IPS-15b (cell line): Measurements from ENCODE around the gene WDR3.
"Not testable (repeated sequence)": the region's sequence is repeated elsewhere in the genome, so short reads cannot be mapped to it uniquely, and the experiment has no call there.

Experiments used
- H3K27me3 ChIP-seq: one replicate; pipeline ENCODE4 v1.6.1; 2013; ENCODE audit warnings: low read length; ENCODE audit not compliant: control insufficient read depth, insufficient read depth
- H3K36me3 ChIP-seq: one replicate; pipeline ENCODE4 v1.6.1; 2013; ENCODE audit warnings: low read length; ENCODE audit not compliant: control insufficient read depth, insufficient read depth
- H3K4me1 ChIP-seq: one replicate; pipeline ENCODE4 v1.6.1; 2013; ENCODE audit warnings: mild to moderate bottlenecking, low read length; ENCODE audit not compliant: control insufficient read depth, insufficient read depth
- H3K4me3 ChIP-seq: one replicate; pipeline ENCODE4 v1.5.1; 2013; ENCODE audit warnings: low read depth, low read length
- H3K9ac ChIP-seq: one replicate; pipeline ENCODE4 v1.6.1; 2013; ENCODE audit warnings: low read depth, mild to moderate bottlenecking, low read length
- H3K9me3 ChIP-seq: one replicate; pipeline ENCODE4 v1.6.1; 2013; ENCODE audit warnings: mild to moderate bottlenecking, low read length; ENCODE audit not compliant: control insufficient read depth, insufficient read depth

Gene WDR3

GRCh38 chr1:117905019-117905418, 24.5 kb upstream of the WDR3 start:
- Histone ChIP-seq H3K36me3 (no peaks in the 10 kb centered on the region), H3K9ac (no peak overlapping the region), H3K4me1 (no peaks in the 10 kb centered on the region), H3K9me3 (no peaks in the 10 kb centered on the region), H3K27me3 (no peaks in the 10 kb centered on the region), H3K4me3 (no peak overlapping the region)

GRCh38 chr1:117911051-117911450, 18.5 kb upstream of the WDR3 start:
- no peak overlapping the region for H3K4me3 ChIP-seq
- H3K4me1 ChIP-seq = no peaks in the 10 kb centered on the region
- H3K36me3 ChIP-seq = peaks cover 7% of the 10 kb centered on the region
- H3K9ac ChIP-seq = no peak overlapping the region
- no peaks in the 10 kb centered on the region for H3K27me3 ChIP-seq
- H3K9me3 ChIP-seq = no peaks in the 10 kb centered on the region

GRCh38 chr1:117919376-117919775, 10.2 kb upstream of the WDR3 start:
- peaks cover 5% of the 10 kb centered on the region for H3K36me3 ChIP-seq

GRCh38 chr1:117921991-117922390, 7.5 kb upstream of the WDR3 start:
- no peaks in the 10 kb centered on the region for H3K27me3 ChIP-seq
- H3K36me3 ChIP-seq = no peaks in the 10 kb centered on the region
- no peak overlapping the region for H3K9ac ChIP-seq
- H3K9me3 ChIP-seq = no peaks in the 10 kb centered on the region
- H3K4me1 ChIP-seq = peaks cover 2% of the 10 kb centered on the region
- H3K4me3 ChIP-seq = no peak overlapping the region

More at GRCh38 chr1:117919376-117919775, 10.2 kb upstream of the WDR3 start:
- Histone ChIP-seq H3K4me1 (no peaks in the 10 kb centered on the region), H3K4me3 (no peak overlapping the region), H3K9me3 (no peaks in the 10 kb centered on the region), H3K9ac (no peak overlapping the region), H3K27me3 (no peaks in the 10 kb centered on the region)

GRCh38 chr1:117922717-117923116, 6.8 kb upstream of the WDR3 start:
- not testable (repeated sequence) for H3K36me3 ChIP-seq, H3K9me3 ChIP-seq, H3K9ac ChIP-seq, H3K27me3 ChIP-seq, H3K4me1 ChIP-seq, H3K4me3 ChIP-seq

- Histone ChIP-seq H3K4me3 (no peak overlapping the region), H3K9ac (no peak overlapping the region), H3K9me3 (no peaks in the 10 kb centered on the region), H3K36me3 (no peaks in the 10 kb centered on the region), H3K4me1 (peaks cover 3% of the 10 kb centered on the region), H3K27me3 (no peaks in the 10 kb centered on the region)
Measured at GRCh38 chr1:117925981-117926380, 3.6 kb upstream of the WDR3 start.

- Histone ChIP-seq H3K9me3 (no peaks in the 10 kb centered on the region), H3K27me3 (no peaks in the 10 kb centered on the region), H3K4me3 (peak overlapping the region; percentile 99), H3K4me1 (peaks cover 5% of the 10 kb centered on the region), H3K9ac (peak overlapping the region; percentile 56), H3K36me3 (no peaks in the 10 kb centered on the region)
Measured at GRCh38 chr1:117928881-117929342, 627 bp upstream of the WDR3 start.

- Histone ChIP-seq H3K4me3 (peak overlapping the region; percentile 99), H3K27me3 (no peaks in the 10 kb centered on the region), H3K9ac (peak overlapping the region; percentile 82), H3K4me1 (peaks cover 5% of the 10 kb centered on the region), H3K9me3 (no peaks in the 10 kb centered on the region), H3K36me3 (no peaks in the 10 kb centered on the region)
Measured at GRCh38 chr1:117930173-117930447, 571 bp downstream of the WDR3 start.

GRCh38 chr1:117930484-117930883, 945 bp downstream of the WDR3 start:
- Histone ChIP-seq H3K9me3 (no peaks in the 10 kb centered on the region), H3K4me1 (peaks cover 5% of the 10 kb centered on the region), H3K4me3 (peak overlapping the region; percentile 99), H3K36me3 (no peaks in the 10 kb centered on the region), H3K27me3 (no peaks in the 10 kb centered on the region), H3K9ac (peak overlapping the region; percentile 82)

GRCh38 chr1:117932576-117932975, 3.0 kb downstream of the WDR3 start:
- Histone ChIP-seq H3K9ac (no peak overlapping the region), H3K36me3 (no peaks in the 10 kb centered on the region), H3K4me3 (no peak overlapping the region), H3K27me3 (no peaks in the 10 kb centered on the region), H3K4me1 (peaks cover 2% of the 10 kb centered on the region), H3K9me3 (no peaks in the 10 kb centered on the region)

GRCh38 chr1:117933769-117934168, 4.2 kb downstream of the WDR3 start:
- H3K36me3 ChIP-seq = no peaks in the 10 kb centered on the region
- H3K27me3 ChIP-seq = no peaks in the 10 kb centered on the region
- no peak overlapping the region for H3K9ac ChIP-seq
- H3K4me3 ChIP-seq = no peak overlapping the region
- H3K9me3 ChIP-seq = no peaks in the 10 kb centered on the region
- peaks cover 2% of the 10 kb centered on the region for H3K4me1 ChIP-seq

GRCh38 chr1:117942293-117942692, 12.8 kb downstream of the WDR3 start:
- Histone ChIP-seq H3K4me3 (no peak overlapping the region), H3K9ac (no peak overlapping the region), H3K4me1 (no peaks in the 10 kb centered on the region), H3K9me3 (no peaks in the 10 kb centered on the region), H3K27me3 (no peaks in the 10 kb centered on the region), H3K36me3 (peaks cover 25% of the 10 kb centered on the region)

GRCh38 chr1:117952386-117952785, 22.8 kb downstream of the WDR3 start:
- H3K4me1 ChIP-seq = no peaks in the 10 kb centered on the region
- H3K27me3 ChIP-seq = no peaks in the 10 kb centered on the region
- H3K9me3 ChIP-seq = no peaks in the 10 kb centered on the region
- no peak overlapping the region for H3K4me3 ChIP-seq
- H3K9ac ChIP-seq = no peak overlapping the region
- H3K36me3 ChIP-seq = peaks cover 34% of the 10 kb centered on the region
